ENCODE data around the gene CGREF1.

Gene CGREF1

GRCh38 chr2:27095427-27095744 is 23.5 kb downstream of the CGREF1 start:
- no peak overlapping the region for H3K4me2 ChIP-seq (ENCODE audit: low read depth, low read length)
- no peaks in the 10 kb centered on the region for H3K36me3 ChIP-seq (replicated peaks; ENCODE audit: insufficient read depth, low read length)
- H3K9me3 ChIP-seq (replicated peaks; ENCODE audit: insufficient read depth, low read length) = no peaks in the 10 kb centered on the region
- no peak for DNase-seq
- peaks cover 4% of the 10 kb centered on the region; the same call in 1 of the 2 replicates for H3K4me1 ChIP-seq (ENCODE audit: low read length)
- H2AFZ ChIP-seq (ENCODE audit: low read length) = peak overlapping the region; percentile 79; the same call in 1 of the 2 replicates
- no peak overlapping the region for H3K4me3 ChIP-seq (ENCODE audit: low read length)
- H3K27me3 ChIP-seq (replicated peaks; ENCODE audit: insufficient read depth, low read length) = no peaks in the 10 kb centered on the region
- no peaks in the 10 kb centered on the region for H3F3A ChIP-seq (ENCODE audit: insufficient read depth, low read length)
- TF ChIP-seq EZH2 (optimal IDR thresholded peaks at IDR 0.05; ENCODE audit: low read depth, low read length) (no peak), CTCF (IDR thresholded peaks at IDR 0.05; ENCODE audit: low read length) (no peak), EZH2phosphoT487 (IDR thresholded peaks at IDR 0.05; ENCODE audit: low read length) (no peak)
- no peak overlapping the region for H3K27ac ChIP-seq (ENCODE audit: low read length)
- H4K20me1 ChIP-seq (ENCODE audit: insufficient read depth, low read length) = no peaks in the 10 kb centered on the region
- H3K79me2 ChIP-seq (ENCODE audit: low read length) = no peaks in the 10 kb centered on the region
- no peaks in the 10 kb centered on the region for H3K9me2 ChIP-seq (replicated peaks; ENCODE audit: insufficient read depth, low read length)
- H3K9ac ChIP-seq (ENCODE audit: low read length) = no peak overlapping the region

DNA sequence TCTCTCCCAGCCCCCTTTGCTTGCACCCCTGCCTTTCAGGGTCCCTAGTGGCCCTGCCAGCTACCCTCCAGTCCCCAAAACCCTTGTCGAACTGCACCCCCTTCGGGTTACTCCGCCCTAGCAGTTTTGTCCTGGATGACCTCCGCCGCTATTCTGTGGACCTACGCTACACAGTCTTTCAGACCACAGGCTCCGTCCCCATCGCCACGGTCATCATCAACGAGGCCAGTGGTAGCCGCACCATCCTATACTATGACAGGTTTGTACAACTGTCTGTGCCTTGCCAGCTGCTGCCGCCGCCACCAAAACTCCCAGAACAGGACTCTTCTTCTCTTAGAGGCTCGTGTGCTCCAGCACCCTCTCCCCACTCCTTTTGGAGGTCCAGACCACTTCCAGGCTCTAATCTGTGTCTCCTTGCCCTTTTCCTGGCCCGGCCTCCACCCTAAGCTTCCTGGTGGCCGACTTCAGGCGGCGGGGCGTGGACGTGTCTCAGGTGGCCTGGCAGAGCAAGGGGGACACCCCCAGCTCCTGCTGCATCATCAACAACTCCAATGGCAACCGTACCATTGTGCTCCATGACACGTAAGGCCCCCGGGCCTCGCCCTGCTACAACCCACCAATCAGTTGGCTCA is 24.5 kb downstream of the CGREF1 start:
- DNase-seq = no peak
- H2AFZ ChIP-seq (ENCODE audit: low read length) = no peak overlapping the region
- H4K20me1 ChIP-seq (ENCODE audit: insufficient read depth, low read length) = no peaks in the 10 kb centered on the region
- no peaks in the 10 kb centered on the region for H3K79me2 ChIP-seq (ENCODE audit: low read length)
- H3K27me3 ChIP-seq (replicated peaks; ENCODE audit: insufficient read depth, low read length) = no peaks in the 10 kb centered on the region
- H3K4me2 ChIP-seq (ENCODE audit: low read depth, low read length) = no peak overlapping the region
- no peak overlapping the region for H3K4me3 ChIP-seq (ENCODE audit: low read length)
- no peak for TF ChIP-seq EZH2 (optimal IDR thresholded peaks at IDR 0.05; ENCODE audit: low read depth, low read length)
- no peak for TF ChIP-seq EZH2phosphoT487 (IDR thresholded peaks at IDR 0.05; ENCODE audit: low read length)
- no peak for TF ChIP-seq CTCF (IDR thresholded peaks at IDR 0.05; ENCODE audit: low read length)
- no peak overlapping the region for H3K27ac ChIP-seq (ENCODE audit: low read length)
- no peaks in the 10 kb centered on the region for H3K36me3 ChIP-seq (replicated peaks; ENCODE audit: insufficient read depth, low read length)
- H3K9me3 ChIP-seq (replicated peaks; ENCODE audit: insufficient read depth, low read length) = no peaks in the 10 kb centered on the region
- H3K9me2 ChIP-seq (replicated peaks; ENCODE audit: insufficient read depth, low read length) = no peaks in the 10 kb centered on the region
- H3K9ac ChIP-seq (ENCODE audit: low read length) = no peak overlapping the region
- H3K4me1 ChIP-seq (ENCODE audit: low read length) = peaks cover 4% of the 10 kb centered on the region; the same call in 1 of the 2 replicates
- no peaks in the 10 kb centered on the region for H3F3A ChIP-seq (ENCODE audit: insufficient read depth, low read length)

- no peaks in the 10 kb centered on the region for H3K9me2 ChIP-seq (replicated peaks; ENCODE audit: insufficient read depth, low read length)
- peaks cover 5% of the 10 kb centered on the region for H3K79me2 ChIP-seq (ENCODE audit: low read length)
- TF ChIP-seq CTCF (IDR thresholded peaks at IDR 0.05; ENCODE audit: low read length) (no peak), EZH2phosphoT487 (IDR thresholded peaks at IDR 0.05; ENCODE audit: low read length) (no peak), EZH2 (optimal IDR thresholded peaks at IDR 0.05; ENCODE audit: low read depth, low read length) (no peak)
- H3K9me3 ChIP-seq (replicated peaks; ENCODE audit: insufficient read depth, low read length) = no peaks in the 10 kb centered on the region
- H3K4me3 ChIP-seq (ENCODE audit: low read length) = no peak overlapping the region
- H3K4me1 ChIP-seq (ENCODE audit: low read length) = peaks cover 4% of the 10 kb centered on the region; the same call in 1 of the 2 replicates
- no peak overlapping the region for H3K9ac ChIP-seq (ENCODE audit: low read length)
- DNase-seq = no peak
- H3K27me3 ChIP-seq (replicated peaks; ENCODE audit: insufficient read depth, low read length) = no peaks in the 10 kb centered on the region
- no peaks in the 10 kb centered on the region for H3K36me3 ChIP-seq (replicated peaks; ENCODE audit: insufficient read depth, low read length)
- H3K4me2 ChIP-seq (ENCODE audit: low read depth, low read length) = no peak overlapping the region
- no peaks in the 10 kb centered on the region for H4K20me1 ChIP-seq (ENCODE audit: insufficient read depth, low read length)
- H3K27ac ChIP-seq (ENCODE audit: low read length) = no peak overlapping the region
- H2AFZ ChIP-seq (ENCODE audit: low read length) = no peak overlapping the region
- H3F3A ChIP-seq (ENCODE audit: insufficient read depth, low read length) = no peaks in the 10 kb centered on the region
Observed at GRCh38 chr2:27093430-27094352, 25.2 kb downstream of the CGREF1 start.

Data from MM.1S (cell line).